GM12873 (cell line): Measurements from ENCODE around the gene OSBPL7.

Experiments used
- TF ChIP-seq, protein P1 (sequence below): IDR thresholded peaks from 2 replicates; pipeline ENCODE4 v1.5.1; 2012; ENCODE audit warnings: low read depth, mild to moderate bottlenecking, moderate library complexity, low read length, control low read depth; ENCODE audit not compliant: insufficient read depth; ENCODE audit errors: missing control alignments

Gene OSBPL7

DNA sequence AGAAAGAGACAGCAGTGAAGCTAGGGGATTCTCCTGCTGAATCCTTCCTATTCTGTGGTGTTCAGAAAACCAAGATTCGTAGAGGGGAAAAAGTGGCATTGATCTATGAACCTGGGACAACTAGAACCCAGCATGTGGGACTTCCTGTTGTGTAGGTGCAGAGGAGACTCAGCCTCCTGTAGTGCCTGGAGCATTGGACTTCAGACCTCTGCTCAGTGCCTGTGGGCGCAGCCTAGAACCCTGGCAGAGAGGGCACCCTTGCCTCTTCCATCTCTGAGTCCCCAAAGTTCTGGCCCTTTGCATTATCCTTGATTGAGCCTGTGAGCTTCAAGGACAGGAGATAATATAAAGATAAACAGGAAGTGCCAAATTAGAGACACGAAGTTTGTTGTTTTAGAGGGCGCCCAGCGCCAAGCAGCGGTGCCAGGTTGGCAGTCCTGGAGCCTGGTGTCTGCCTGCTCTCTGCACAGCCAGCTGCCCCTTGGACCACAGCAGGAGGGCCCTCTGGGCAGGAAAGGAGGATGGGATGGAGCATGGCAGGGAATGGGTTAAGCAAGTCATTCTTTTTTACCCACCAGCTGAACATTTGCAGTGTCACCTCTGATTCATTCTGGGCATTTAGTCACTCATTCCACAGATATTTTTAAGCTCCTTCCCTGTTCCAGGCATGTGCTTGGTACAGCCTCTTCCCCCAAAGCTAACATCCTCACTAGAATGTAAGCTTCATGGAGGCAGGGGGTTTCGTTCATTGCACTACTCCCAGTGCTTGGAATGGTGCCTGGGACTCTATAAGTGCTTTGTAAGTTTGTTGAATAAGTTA is 41.2 kb upstream of the OSBPL7 start:
- TF ChIP-seq, protein P1, sequence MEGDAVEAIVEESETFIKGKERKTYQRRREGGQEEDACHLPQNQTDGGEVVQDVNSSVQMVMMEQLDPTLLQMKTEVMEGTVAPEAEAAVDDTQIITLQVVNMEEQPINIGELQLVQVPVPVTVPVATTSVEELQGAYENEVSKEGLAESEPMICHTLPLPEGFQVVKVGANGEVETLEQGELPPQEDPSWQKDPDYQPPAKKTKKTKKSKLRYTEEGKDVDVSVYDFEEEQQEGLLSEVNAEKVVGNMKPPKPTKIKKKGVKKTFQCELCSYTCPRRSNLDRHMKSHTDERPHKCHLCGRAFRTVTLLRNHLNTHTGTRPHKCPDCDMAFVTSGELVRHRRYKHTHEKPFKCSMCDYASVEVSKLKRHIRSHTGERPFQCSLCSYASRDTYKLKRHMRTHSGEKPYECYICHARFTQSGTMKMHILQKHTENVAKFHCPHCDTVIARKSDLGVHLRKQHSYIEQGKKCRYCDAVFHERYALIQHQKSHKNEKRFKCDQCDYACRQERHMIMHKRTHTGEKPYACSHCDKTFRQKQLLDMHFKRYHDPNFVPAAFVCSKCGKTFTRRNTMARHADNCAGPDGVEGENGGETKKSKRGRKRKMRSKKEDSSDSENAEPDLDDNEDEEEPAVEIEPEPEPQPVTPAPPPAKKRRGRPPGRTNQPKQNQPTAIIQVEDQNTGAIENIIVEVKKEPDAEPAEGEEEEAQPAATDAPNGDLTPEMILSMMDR, result no peak

DNA sequence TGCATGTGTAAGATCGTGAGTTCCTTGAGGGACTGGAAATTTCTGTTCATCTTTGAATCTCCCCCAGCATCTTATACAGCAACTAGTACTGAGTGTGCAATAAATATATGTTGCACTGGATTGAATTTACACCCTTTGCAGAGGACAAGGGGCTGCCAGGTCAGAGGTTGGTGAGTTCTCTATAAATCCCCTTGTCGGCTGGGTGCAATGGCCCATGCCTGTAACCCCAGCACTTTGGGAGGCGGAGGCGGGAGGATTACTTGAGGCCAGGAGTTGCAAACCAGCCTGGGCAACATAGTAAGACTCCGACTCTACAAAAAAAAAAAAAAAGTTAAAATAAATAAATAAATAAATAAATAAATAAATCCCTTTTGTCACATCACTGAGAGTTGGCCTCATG is 38.8 kb upstream of the OSBPL7 start:
- TF ChIP-seq, protein P1, result no peak

DNA sequence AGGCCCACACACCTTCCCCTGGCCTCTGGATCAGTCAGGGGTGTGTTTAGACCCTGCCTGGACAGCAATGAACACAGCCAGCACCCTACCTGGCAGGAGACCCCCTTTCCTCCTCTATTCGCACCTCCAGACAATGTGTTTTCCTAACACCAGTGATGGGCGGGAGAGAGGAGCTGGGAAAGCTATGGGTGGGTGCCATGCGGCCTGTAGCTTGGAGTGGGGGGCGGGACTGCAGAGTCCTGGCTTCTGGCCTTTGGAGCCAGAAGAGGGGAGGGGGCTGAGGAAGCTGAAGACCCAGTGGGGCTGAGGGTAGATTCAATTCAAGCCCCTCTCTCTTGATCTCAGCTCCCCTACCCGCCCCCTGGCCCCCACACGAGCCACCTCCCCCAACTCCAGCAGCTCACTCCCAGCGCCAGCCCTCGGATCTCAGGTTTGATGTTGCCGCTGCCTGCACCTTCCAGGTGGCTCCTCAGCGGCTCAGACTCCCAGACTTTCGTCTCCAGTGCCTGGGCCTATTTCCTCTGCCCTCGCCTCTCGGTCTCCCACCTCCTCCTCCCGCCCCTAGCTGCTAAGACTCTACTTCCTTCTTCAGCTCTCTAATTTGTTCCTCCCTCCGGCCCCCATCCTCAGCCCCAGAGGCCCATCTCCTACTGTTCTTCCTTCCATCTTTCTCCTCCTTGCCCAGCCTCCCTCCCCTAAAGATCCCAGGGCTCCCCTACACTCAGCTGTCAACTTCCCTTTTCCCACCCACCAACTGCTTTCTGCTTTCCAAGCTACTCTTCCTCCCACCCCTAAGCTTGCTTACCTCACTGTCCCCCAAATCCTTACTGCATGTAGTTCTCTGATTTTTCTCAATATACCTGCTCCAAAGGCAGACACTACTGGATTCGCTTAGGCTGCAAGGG is 36.2 kb upstream of the OSBPL7 start:
- TF ChIP-seq, protein P1, result no peak

DNA sequence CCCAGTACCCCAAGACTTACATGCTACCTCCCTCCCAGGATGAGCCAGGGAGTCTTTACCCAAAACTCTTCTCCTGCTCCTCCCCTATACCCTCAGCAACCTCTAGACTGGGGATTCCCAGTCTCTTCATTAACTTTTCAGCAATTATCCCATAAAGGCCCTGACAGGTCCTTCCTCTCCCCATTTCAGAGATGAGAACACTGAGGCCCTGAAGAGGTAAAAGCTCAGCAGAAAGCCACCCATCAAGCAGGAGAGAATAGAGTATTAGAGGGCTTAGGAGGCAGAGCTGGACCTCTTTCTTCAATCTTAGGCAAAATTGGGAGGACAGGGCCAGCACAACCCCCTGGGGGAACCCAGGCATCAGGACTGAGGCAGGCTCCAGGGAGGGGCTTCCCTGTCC is 35.2 kb upstream of the OSBPL7 start:
- TF ChIP-seq, protein P1, result no peak

DNA sequence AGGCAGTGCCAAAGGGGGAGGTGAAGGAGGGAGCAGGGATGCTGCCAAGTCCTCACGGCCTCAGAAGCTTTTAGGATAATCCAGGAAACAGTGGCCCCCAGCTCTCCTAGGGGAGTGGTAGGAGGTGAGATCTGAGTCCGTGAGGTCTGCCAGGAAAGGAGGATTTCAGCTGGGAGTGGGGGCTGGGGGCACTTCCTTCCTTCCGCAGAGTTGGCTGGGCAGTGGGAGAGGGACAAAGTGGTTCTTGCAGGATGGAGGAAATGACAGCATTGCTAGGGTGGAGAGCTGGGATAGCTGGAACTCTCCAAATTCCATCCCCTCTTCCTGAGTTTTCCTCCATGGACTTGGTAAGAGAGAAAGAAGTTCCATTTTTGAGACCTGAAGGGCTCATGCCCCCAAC is 34.1 kb upstream of the OSBPL7 start:
- TF ChIP-seq, protein P1, result no peak

DNA sequence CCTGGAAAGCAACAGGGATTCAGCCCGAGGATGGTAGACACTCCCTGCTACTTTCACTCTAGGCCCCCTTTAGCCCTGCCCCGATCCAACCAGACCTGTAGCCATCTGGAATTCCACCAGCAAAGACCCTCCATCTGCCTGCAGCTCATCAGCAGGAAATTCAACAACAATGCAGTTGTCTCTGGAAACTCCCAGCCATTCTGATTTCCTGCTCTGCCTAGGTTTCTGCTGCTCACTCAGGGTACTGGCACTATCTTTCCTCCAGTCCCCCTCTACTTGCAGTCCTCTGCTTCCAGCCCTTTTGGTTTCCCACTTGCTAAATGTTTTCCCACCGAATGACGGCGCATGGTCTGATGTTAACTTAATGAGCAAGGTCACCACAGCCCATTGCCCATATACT is 32.0 kb upstream of the OSBPL7 start:
- TF ChIP-seq, protein P1, result no peak

DNA sequence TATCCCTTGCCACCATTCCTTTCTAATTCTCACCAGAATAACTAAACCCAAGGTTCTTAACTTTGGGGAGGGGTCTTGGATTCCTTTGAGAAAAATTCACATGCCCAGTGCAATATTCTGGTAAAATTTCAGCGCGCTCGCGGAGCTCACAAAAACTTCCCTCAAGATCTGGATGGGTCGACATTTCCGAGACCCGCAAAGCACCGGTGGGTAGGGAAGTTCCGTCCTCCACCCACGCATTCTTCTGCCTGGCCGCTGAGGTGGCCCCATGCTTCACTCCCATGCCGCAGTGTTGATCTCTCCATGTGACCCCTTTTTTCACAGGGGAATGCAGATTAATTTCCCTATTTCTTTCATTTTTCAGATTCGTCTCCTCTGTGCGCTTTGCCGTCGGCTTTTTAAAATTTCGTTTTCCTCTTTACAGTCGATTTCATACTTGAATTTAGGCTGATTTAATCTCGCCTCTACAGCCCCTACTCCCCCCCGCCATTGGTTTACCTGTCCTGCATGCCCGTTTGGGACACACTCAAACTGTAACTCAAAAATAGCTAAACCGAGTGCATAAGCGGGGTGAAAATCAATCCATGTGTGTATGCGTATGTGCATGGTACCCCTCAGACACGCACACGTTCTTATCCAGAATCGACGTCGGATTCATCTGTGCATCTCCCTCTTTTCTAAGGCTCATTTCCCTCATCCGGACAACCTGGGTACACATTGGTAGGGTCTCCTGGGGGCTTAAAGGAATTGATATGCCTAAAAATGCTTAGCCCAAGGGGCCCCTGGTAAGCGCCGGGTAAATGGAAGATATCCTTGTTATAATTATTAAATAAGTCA is 30.7 kb upstream of the OSBPL7 start:
- TF ChIP-seq, protein P1, result no peak
